Colonic mucosa (tissue), 4 donors: Measurements from ENCODE around the gene PDLIM1. TPM values are rescaled to one million over a fixed set of nuclear protein-coding genes. Genes with fewer than 3 reads are reported as not detected.

Experiments used
- DNase-seq: peaks from one replicate; pipeline ENCODE4 v3.0.0-alpha.2; 2020
- H3K27ac ChIP-seq: fragments of 200-600 bp; one replicate; pipeline ENCODE4 v1.8.0; 2021
- H3K27me3 ChIP-seq: fragments of 200-600 bp; one replicate; pipeline ENCODE4 v1.8.0; 2021
- H3K36me3 ChIP-seq: fragments of 200-600 bp; one replicate; pipeline ENCODE4 v1.8.0; 2021
- H3K4me1 ChIP-seq: fragments of 200-600 bp; one replicate; pipeline ENCODE4 v1.8.0; 2021; ENCODE audit warnings: mild to moderate bottlenecking
- H3K4me3 ChIP-seq: fragments of 200-600 bp; one replicate; pipeline ENCODE4 v1.8.0; 2021
- H3K9ac ChIP-seq, 2 donors: one replicate each; pipeline ENCODE4 v1.7.0; 2013; ENCODE audit warnings: control low read depth in 2 of 2, low read depth in 2 of 2, low read length in 2 of 2
- H3K9me3 ChIP-seq: fragments of 200-600 bp; one replicate; pipeline ENCODE4 v1.8.0; 2021
- CTCF ChIP-seq: fragments of 200-600 bp; IDR thresholded peaks from one replicate; pipeline ENCODE4 v1.8.0; 2022; ENCODE audit warnings: antibody characterized with exemption, mild to moderate bottlenecking
- intact Hi-C: fragments of 100-400 bp; cut with DNase I; formaldehyde crosslinking; loops from one replicate; pipeline ENCODE4 v1.14.1; 2022
- total RNA-seq, 2 donors: library from RNA; stranded (reverse); fragmentation: NEBNext Ultra II Directional in 1 of 2; extraction: Animal tissue kit (Norgen Biotek cat#: 25700) in 1 of 2; gene quantifications; one replicate each; pipeline ENCODE4 v1.2.1, GENCODE V29; 2021
- donor health status: healthy.
- donor health status: DM: no; HTN: no; CAD: no.
- donor health status: DM: no; HTN: no; CAD: no.

PDLIM1 gene
- total RNA-seq, 2 donors from 2014 or later: 246 to 433 TPM

- no peak overlapping the region for H3K27ac ChIP-seq
- no peaks in the 10 kb centered on the region for H3K27me3 ChIP-seq
These were observed 15.5 kb upstream of the PDLIM1 start for GRCh38 chr10:95306318-95306650.

GRCh38 chr10:95305606-95306317 is 15.0 kb upstream of the PDLIM1 start:
- no peak for TF ChIP-seq CTCF

More at GRCh38 chr10:95306318-95306650, 15.5 kb upstream of the PDLIM1 start:
- TF ChIP-seq CTCF: no peak
- H3K9me3 ChIP-seq: no peaks in the 10 kb centered on the region
- H3K9ac ChIP-seq: no peak overlapping the region
- intact Hi-C loops: no loop called here
- no peak overlapping the region for H3K4me3 ChIP-seq
- DNase-seq: no peak
- peaks cover 8% of the 10 kb centered on the region for H3K4me1 ChIP-seq
- H3K36me3 ChIP-seq: no peaks in the 10 kb centered on the region

GRCh38 chr10:95304976-95305375 is 14.2 kb upstream of the PDLIM1 start:
- intact Hi-C loops: no loop called here
- Histone ChIP-seq H3K36me3 (no peaks in the 10 kb centered on the region), H3K9me3 (no peaks in the 10 kb centered on the region), H3K27me3 (no peaks in the 10 kb centered on the region), H3K9ac (no peak overlapping the region), H3K4me3 (no peak overlapping the region), H3K4me1 (peaks cover 8% of the 10 kb centered on the region), H3K27ac (no peak overlapping the region)
- no peak for DNase-seq
- no peak for TF ChIP-seq CTCF

More at GRCh38 chr10:95305606-95306317, 15.0 kb upstream of the PDLIM1 start:
- H3K9me3 ChIP-seq: no peaks in the 10 kb centered on the region
- H3K4me3 ChIP-seq: no peak overlapping the region
- intact Hi-C loops: no loop called here
- H3K9ac ChIP-seq: no peak overlapping the region
- H3K27ac ChIP-seq: no peak overlapping the region
- H3K4me1 ChIP-seq: peaks cover 8% of the 10 kb centered on the region
- no peaks in the 10 kb centered on the region for H3K36me3 ChIP-seq
- no peak for DNase-seq
- H3K27me3 ChIP-seq: no peaks in the 10 kb centered on the region

GRCh38 chr10:95304463-95304862 is 13.7 kb upstream of the PDLIM1 start:
- DNase-seq: no peak
- no peaks in the 10 kb centered on the region for H3K9me3 ChIP-seq
- intact Hi-C loops: no loop called here
- no peak overlapping the region for H3K9ac ChIP-seq
- peaks cover 7% of the 10 kb centered on the region for H3K4me1 ChIP-seq
- H3K36me3 ChIP-seq: no peaks in the 10 kb centered on the region
- H3K27ac ChIP-seq: no peak overlapping the region
- no peak overlapping the region for H3K4me3 ChIP-seq
- no peak for TF ChIP-seq CTCF
- no peaks in the 10 kb centered on the region for H3K27me3 ChIP-seq

GRCh38 chr10:95303950-95304349 is 13.1 kb upstream of the PDLIM1 start:
- no peaks in the 10 kb centered on the region for H3K9me3 ChIP-seq
- H3K4me1 ChIP-seq: peaks cover 1% of the 10 kb centered on the region
- no peak overlapping the region for H3K4me3 ChIP-seq
- TF ChIP-seq CTCF: no peak
- peak; percentile 55 for DNase-seq
- intact Hi-C loops: no loop called here
- H3K9ac ChIP-seq: no peak overlapping the region
- no peak overlapping the region for H3K27ac ChIP-seq
- no peaks in the 10 kb centered on the region for H3K36me3 ChIP-seq
- no peaks in the 10 kb centered on the region for H3K27me3 ChIP-seq
